HepG2 (cell line): ENCODE results near the gene COX7A2L. TPM values are rescaled to one million over a fixed set of nuclear protein-coding genes. Genes with fewer than 3 reads are reported as not detected.
A peak's percentile ranks its signal among the peaks of the same experiment; 100 is the strongest.

Source experiments
- CEBPB ChIP-seq: IDR thresholded peaks from 2 replicates; pipeline ENCODE4 v1.6.1; 2011; ENCODE audit warnings: low read depth, low read length, improper control_type of control experiment, borderline replicate concordance
- FOXK1 ChIP-seq: sonication (generic); formaldehyde crosslinking; IDR thresholded peaks from 2 replicates; pipeline ENCODE4 v1.4.0; 2020; ENCODE audit warnings: low read depth, missing genetic modification reagents, borderline replicate concordance
- ISL2 ChIP-seq: sonication (generic); formaldehyde crosslinking; IDR thresholded peaks from 2 replicates; pipeline ENCODE4 v1.5.0; 2020; ENCODE audit warnings: missing genetic modification reagents
- KLF16 ChIP-seq, 2 experiments: sonication (generic) in 1 of 2; formaldehyde crosslinking in 1 of 2; IDR thresholded peaks; 2 replicates each; pipeline versions ENCODE4 v1.6.1 to v1.8.0; 2016 to 2023; ENCODE audit warnings: missing genetic modification reagents in 2 of 2, missing compliant biosample characterization in 1 of 2
- MAFK ChIP-seq, 2 experiments: IDR thresholded peaks in 1 of 2; conservative IDR thresholded peaks in 1 of 2; 2 replicates each; pipeline ENCODE4 v1.6.1; 2011; ENCODE audit warnings: improper control_type of control experiment in 2 of 2, low read length in 2 of 2
- MIER2 ChIP-seq: IDR thresholded peaks from 2 replicates; pipeline ENCODE4 v1.6.1; 2016; ENCODE audit warnings: missing biosample characterization, missing genetic modification reagents
- NR2F2 ChIP-seq: IDR thresholded peaks from 2 replicates; pipeline ENCODE4 v1.6.1; 2012; ENCODE audit warnings: low read depth, inconsistent platforms, borderline replicate concordance
- PHF21A ChIP-seq: sonication (generic); formaldehyde crosslinking; IDR thresholded peaks from 2 replicates; pipeline ENCODE4 v1.5.0; 2020; ENCODE audit warnings: mild to moderate bottlenecking, missing genetic modification reagents
- RXRB ChIP-seq: IDR thresholded peaks from 2 replicates; pipeline ENCODE4 v1.6.1; 2016; ENCODE audit warnings: borderline replicate concordance, missing genetic modification reagents, missing compliant biosample characterization
- SALL1 ChIP-seq: sonication (generic); formaldehyde crosslinking; IDR thresholded peaks from 2 replicates; pipeline ENCODE4 v1.8.0; 2022; ENCODE audit warnings: mild to moderate bottlenecking, missing genetic modification reagents
- SIX1 ChIP-seq: sonication (generic); formaldehyde crosslinking; IDR thresholded peaks from 2 replicates; pipeline ENCODE4 v1.4.0; 2020; ENCODE audit warnings: missing genetic modification reagents, borderline replicate concordance
- SOX5 ChIP-seq: IDR thresholded peaks from 2 replicates; pipeline ENCODE4 v1.6.1; 2016; ENCODE audit warnings: borderline replicate concordance
- STAG1 ChIP-seq: sonication (generic); formaldehyde crosslinking; IDR thresholded peaks from 2 replicates; pipeline ENCODE4 v1.4.0; 2020; ENCODE audit warnings: missing genetic modification reagents
- YEATS2 ChIP-seq: sonication (generic); formaldehyde crosslinking; IDR thresholded peaks from 2 replicates; pipeline ENCODE4 v1.4.0; 2020; ENCODE audit warnings: missing genetic modification reagents, borderline replicate concordance
- ZBTB37 ChIP-seq: sonication (generic); formaldehyde crosslinking; IDR thresholded peaks from 2 replicates; pipeline ENCODE4 v1.4.0; 2020; ENCODE audit warnings: mild to moderate bottlenecking, missing genetic modification reagents
- ZGPAT ChIP-seq: IDR thresholded peaks from 2 replicates; pipeline ENCODE4 v1.6.1; 2016; ENCODE audit warnings: mild to moderate bottlenecking
- ZMYM2 ChIP-seq: sonication (generic); formaldehyde crosslinking; IDR thresholded peaks from 2 replicates; pipeline ENCODE4 v1.8.0; 2022; ENCODE audit warnings: mild to moderate bottlenecking, missing genetic modification reagents
- ZNF335 ChIP-seq: sonication (generic); formaldehyde crosslinking; IDR thresholded peaks from 2 replicates; pipeline ENCODE4 v1.4.0; 2020; ENCODE audit warnings: missing genetic modification reagents
- ZNF574 ChIP-seq: sonication (generic); formaldehyde crosslinking; IDR thresholded peaks from 2 replicates; pipeline ENCODE4 v1.4.0; 2020; ENCODE audit warnings: missing genetic modification reagents
- ZNF878 ChIP-seq: sonication (generic); formaldehyde crosslinking; IDR thresholded peaks from 2 replicates; pipeline ENCODE4 v1.8.1; 2023; ENCODE audit warnings: mild to moderate bottlenecking, missing genetic modification reagents, moderate library complexity
- polyA plus RNA-seq, 8 experiments: library from polyadenylated mRNA; depleted of rRNA in 3 of 8; stranded (reverse) in 7 of 8; unstranded in 1 of 8; fragments of >200 nt; fragmentation: Illumina TruSeq in 4 of 8; extraction: Trizol in 4 of 8; gene quantifications; 2 replicates each; pipeline versions ENCODE4 v1.2.1 to v1.2.3, GENCODE V29; 2011 to 2016; ENCODE audit warnings: low read depth in 4 of 8, missing spikeins in 1 of 8, mixed read lengths in 1 of 8; ENCODE audit not compliant: insufficient read depth in 1 of 8
- total RNA-seq, 5 experiments: library from RNA; depleted of rRNA; stranded (reverse); fragments of >200 nt; fragmentation: Illumina TruSeq; extraction: Trizol; gene quantifications; 2 replicates each; pipeline ENCODE4 v1.2.3, GENCODE V29; 2016; ENCODE audit warnings: low read depth in 1 of 5
- TF ChIP-seq, protein P1 (sequence below): sonication (generic); formaldehyde crosslinking; conservative IDR thresholded peaks from 2 replicates; pipeline ENCODE4 v1.4.0; 2020; ENCODE audit warnings: mild to moderate bottlenecking, missing genetic modification reagents, moderate library complexity

Gene COX7A2L
- total and polyA plus RNA-seq, 2 of the 13 experiments (the other 11 are each of a cell fraction or from before 2014, with no cell fraction given): 155 to 201 TPM

GRCh38 chr2:42346856-42347255 lies 14.2 kb downstream of the COX7A2L start (continued):
- TF ChIP-seq ZGPAT (CRISPR knock-in tag) (peak; percentile 45; the same call in 1 of the 2 replicates), SOX5 (CRISPR knock-in tag) (0 out of 2 replicates have a peak, but pooled peaks have one; percentile 23), PHF21A (CRISPR knock-in tag) (peak; percentile 74; the same call in 1 of the 2 replicates), STAG1 (0 out of 2 replicates have a peak, but pooled peaks have one; percentile 12), ZMYM2 (CRISPR knock-in tag) (peak; percentile 79; the same call in 1 of the 2 replicates), RXRB (CRISPR knock-in tag) (peak; percentile 72), ISL2 (0 out of 2 replicates have a peak, but pooled peaks have one; percentile 26), YEATS2 (CRISPR knock-in tag) (peak; percentile 55; the same call in 1 of the 2 replicates), ZNF335 (CRISPR knock-in tag) (peak; percentile 88), CEBPB (peak; percentile 89), KLF16 (CRISPR knock-in tag; IDR thresholded peaks at IDR 0.05) (0 out of 4 replicates have a peak, but pooled peaks of 1 of the 2 experiments have one; percentile 35), ZNF878 (CRISPR knock-in tag) (peak; percentile 68; the same call in 1 of the 2 replicates), ZNF574 (CRISPR knock-in tag) (peak; percentile 31; the same call in 1 of the 2 replicates), MIER2 (CRISPR knock-in tag) (peak; percentile 41; the same call in 1 of the 2 replicates), FOXK1 (CRISPR knock-in tag) (peak; percentile 40; the same call in 1 of the 2 replicates), SIX1 (CRISPR knock-in tag) (peak; percentile 61; the same call in 1 of the 2 replicates), SALL1 (peak; percentile 80), MAFK (conservative IDR thresholded peaks at IDR 0.05 in 1 of 2, IDR thresholded peaks at IDR 0.05 in 1 of 2; ENCODE audit: low read length in 2 of 2) (peak; percentile 46 to 64; a peak in 3 of 4 replicates), NR2F2 (peak; percentile 49; the same call in 1 of the 2 replicates), ZBTB37 (CRISPR knock-in tag) (peak; percentile 41; the same call in 1 of the 2 replicates)
- TF ChIP-seq, protein P1, sequence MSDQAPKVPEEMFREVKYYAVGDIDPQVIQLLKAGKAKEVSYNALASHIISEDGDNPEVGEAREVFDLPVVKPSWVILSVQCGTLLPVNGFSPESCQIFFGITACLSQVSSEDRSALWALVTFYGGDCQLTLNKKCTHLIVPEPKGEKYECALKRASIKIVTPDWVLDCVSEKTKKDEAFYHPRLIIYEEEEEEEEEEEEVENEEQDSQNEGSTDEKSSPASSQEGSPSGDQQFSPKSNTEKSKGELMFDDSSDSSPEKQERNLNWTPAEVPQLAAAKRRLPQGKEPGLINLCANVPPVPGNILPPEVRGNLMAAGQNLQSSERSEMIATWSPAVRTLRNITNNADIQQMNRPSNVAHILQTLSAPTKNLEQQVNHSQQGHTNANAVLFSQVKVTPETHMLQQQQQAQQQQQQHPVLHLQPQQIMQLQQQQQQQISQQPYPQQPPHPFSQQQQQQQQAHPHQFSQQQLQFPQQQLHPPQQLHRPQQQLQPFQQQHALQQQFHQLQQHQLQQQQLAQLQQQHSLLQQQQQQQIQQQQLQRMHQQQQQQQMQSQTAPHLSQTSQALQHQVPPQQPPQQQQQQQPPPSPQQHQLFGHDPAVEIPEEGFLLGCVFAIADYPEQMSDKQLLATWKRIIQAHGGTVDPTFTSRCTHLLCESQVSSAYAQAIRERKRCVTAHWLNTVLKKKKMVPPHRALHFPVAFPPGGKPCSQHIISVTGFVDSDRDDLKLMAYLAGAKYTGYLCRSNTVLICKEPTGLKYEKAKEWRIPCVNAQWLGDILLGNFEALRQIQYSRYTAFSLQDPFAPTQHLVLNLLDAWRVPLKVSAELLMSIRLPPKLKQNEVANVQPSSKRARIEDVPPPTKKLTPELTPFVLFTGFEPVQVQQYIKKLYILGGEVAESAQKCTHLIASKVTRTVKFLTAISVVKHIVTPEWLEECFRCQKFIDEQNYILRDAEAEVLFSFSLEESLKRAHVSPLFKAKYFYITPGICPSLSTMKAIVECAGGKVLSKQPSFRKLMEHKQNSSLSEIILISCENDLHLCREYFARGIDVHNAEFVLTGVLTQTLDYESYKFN (CRISPR knock-in tag): peak; percentile 67; the same call in 1 of the 2 replicates
